Bronchial epithelial cell (primary cell): Measurements from ENCODE around the gene DVL2. TPM values are rescaled to one million over a fixed set of nuclear protein-coding genes. Genes with fewer than 3 reads are reported as not detected.

Experiments used
- DNase-seq: peaks from one replicate; pipeline ENCODE4 v3.0.0-alpha.2; 2010; ENCODE audit warnings: low read depth
- FAIRE-seq: peaks from 2 replicates; lab custom pipeline; 2011; peaks lifted over from hg19 to GRCh38; lab: Jason Lieb, UNC
- H3K27me3 ChIP-seq: 2 replicates; pipeline ENCODE4 v1.5.1; 2011; ENCODE audit warnings: low read length; ENCODE audit not compliant: control insufficient read depth, insufficient read depth
- H3K36me3 ChIP-seq: 2 replicates; pipeline ENCODE4 v1.5.1; 2011; ENCODE audit warnings: low read length; ENCODE audit not compliant: control insufficient read depth, insufficient read depth
- H3K4me3 ChIP-seq: 2 replicates; pipeline ENCODE4 v1.5.1; 2011; ENCODE audit warnings: mild to moderate bottlenecking, low read depth, low read length, control low read depth
- CTCF ChIP-seq: IDR thresholded peaks from 2 replicates; pipeline ENCODE4 v1.5.1; 2011; ENCODE audit warnings: mild to moderate bottlenecking, moderate library complexity, low read length, control low read depth, inconsistent platforms; ENCODE audit not compliant: insufficient read depth, severe bottlenecking
- total RNA-seq: library from RNA; depleted of rRNA; stranded (reverse); fragments of >200 nt; gene quantifications from 2 replicates; pipeline ENCODE4 v1.2.1, GENCODE V29; 2014

DVL2 gene
- total RNA-seq, 1 donor from 2014 or later: 52.1 TPM

GRCh38 chr17:7241090-7241733, 6.9 kb upstream of the DVL2 start:
- Histone ChIP-seq H3K27me3 (no peaks in the 10 kb centered on the region), H3K36me3 (peaks cover 17% of the 10 kb centered on the region), H3K4me3 (peak overlapping the region; percentile 80)
- peak; percentile 75 for FAIRE-seq
- DNase-seq: no peak
- TF ChIP-seq CTCF: no peak

GRCh38 chr17:7240375-7240774, 6.1 kb upstream of the DVL2 start:
- DNase-seq: no peak
- peak; percentile 36 for FAIRE-seq
- Histone ChIP-seq H3K36me3 (peaks cover 18% of the 10 kb centered on the region), H3K27me3 (no peaks in the 10 kb centered on the region), H3K4me3 (no peak overlapping the region)
- no peak for TF ChIP-seq CTCF

GRCh38 chr17:7239091-7240027, 5.0 kb upstream of the DVL2 start, which contains the start of gene PHF23:
Gene PHF23, minus strand, starts transcription at chr17:7239457. Its CDS starts 178 bp downstream, at chr17:7239279.
- FAIRE-seq: no peak

GRCh38 chr17:7238420-7239090, 4.2 kb upstream of the DVL2 start:
- H3K27me3 ChIP-seq: no peaks in the 10 kb centered on the region
- DNase-seq: no peak
- TF ChIP-seq CTCF: no peak
- H3K4me3 ChIP-seq: peak overlapping the region; percentile 74
- no peak for FAIRE-seq
- peaks cover 17% of the 10 kb centered on the region for H3K36me3 ChIP-seq

More at GRCh38 chr17:7239091-7240027, 5.0 kb upstream of the DVL2 start, which contains the start of gene PHF23:
- peaks cover 18% of the 10 kb centered on the region for H3K36me3 ChIP-seq
- peak within 1 kb of the TSS; percentile 74 for H3K4me3 ChIP-seq
- no peak for TF ChIP-seq CTCF
- peak; percentile 98 for DNase-seq
- no peaks in the 10 kb centered on the region for H3K27me3 ChIP-seq

GRCh38 chr17:7237761-7238419, 3.6 kb upstream of the DVL2 start:
- no peak for FAIRE-seq
- TF ChIP-seq CTCF: no peak
- peaks cover 17% of the 10 kb centered on the region for H3K36me3 ChIP-seq
- no peak for DNase-seq
- no peaks in the 10 kb centered on the region for H3K27me3 ChIP-seq
- peak overlapping the region; percentile 74 for H3K4me3 ChIP-seq
